Retinal pigment epithelial cell (primary cell): ENCODE data around the gene SERPINB10.

Source experiments
- DNase-seq: peaks from one replicate; pipeline ENCODE4 v3.0.0-alpha.2; 2010; ENCODE audit warnings: low read depth
- H3K4me3 ChIP-seq: 2 replicates; pipeline ENCODE4 v1.5.1; 2011; ENCODE audit warnings: mild to moderate bottlenecking, low read length, control low read depth, moderate library complexity
- TF ChIP-seq, protein P1 (sequence below): conservative IDR thresholded peaks from 2 replicates; pipeline ENCODE4 v1.5.1; 2011; ENCODE audit warnings: low read depth, low read length, control low read depth, inconsistent platforms

The SERPINB10 gene

DNA sequence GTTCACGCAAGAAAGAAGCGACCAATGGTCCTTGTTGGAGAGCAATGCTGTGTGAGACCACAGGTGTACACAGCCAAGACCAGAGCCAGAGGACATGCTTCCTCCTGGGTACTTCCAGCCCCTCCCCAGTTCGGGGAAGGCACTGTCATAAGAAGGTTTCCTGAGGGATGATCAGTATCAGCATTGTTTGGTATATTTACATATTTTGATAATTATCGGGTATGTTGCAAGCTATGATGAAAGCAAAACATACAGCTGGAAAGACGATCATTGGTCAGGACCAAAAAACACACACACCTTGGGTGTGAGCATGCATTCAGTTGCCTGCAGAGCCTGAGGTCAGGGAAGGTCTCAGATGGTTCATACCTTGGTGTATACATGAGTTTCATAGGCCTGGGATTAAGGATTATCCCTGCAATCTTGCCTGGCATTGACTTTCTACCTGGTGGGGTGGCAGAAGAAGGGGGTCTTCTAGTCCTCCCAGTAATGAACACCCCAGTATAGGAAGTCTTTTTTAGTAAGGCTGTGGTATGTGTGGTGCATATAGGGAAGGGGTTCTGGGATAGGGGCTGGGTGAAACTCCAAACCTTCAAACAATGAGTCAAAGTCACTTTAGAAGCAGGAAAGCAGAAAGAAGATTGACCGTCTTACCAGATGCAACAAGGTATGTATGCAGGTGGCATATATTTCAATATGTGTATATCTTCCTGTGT lies 17.4 kb upstream of the SERPINB10 start:
- H3K4me3 ChIP-seq = no peak overlapping the region
- TF ChIP-seq, protein P1, sequence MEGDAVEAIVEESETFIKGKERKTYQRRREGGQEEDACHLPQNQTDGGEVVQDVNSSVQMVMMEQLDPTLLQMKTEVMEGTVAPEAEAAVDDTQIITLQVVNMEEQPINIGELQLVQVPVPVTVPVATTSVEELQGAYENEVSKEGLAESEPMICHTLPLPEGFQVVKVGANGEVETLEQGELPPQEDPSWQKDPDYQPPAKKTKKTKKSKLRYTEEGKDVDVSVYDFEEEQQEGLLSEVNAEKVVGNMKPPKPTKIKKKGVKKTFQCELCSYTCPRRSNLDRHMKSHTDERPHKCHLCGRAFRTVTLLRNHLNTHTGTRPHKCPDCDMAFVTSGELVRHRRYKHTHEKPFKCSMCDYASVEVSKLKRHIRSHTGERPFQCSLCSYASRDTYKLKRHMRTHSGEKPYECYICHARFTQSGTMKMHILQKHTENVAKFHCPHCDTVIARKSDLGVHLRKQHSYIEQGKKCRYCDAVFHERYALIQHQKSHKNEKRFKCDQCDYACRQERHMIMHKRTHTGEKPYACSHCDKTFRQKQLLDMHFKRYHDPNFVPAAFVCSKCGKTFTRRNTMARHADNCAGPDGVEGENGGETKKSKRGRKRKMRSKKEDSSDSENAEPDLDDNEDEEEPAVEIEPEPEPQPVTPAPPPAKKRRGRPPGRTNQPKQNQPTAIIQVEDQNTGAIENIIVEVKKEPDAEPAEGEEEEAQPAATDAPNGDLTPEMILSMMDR = no peak
- DNase-seq = no peak

- DNase-seq = no peak
These were observed 16.8 kb upstream of the SERPINB10 start for GRCh38 chr18:63890950-63891304.

DNA sequence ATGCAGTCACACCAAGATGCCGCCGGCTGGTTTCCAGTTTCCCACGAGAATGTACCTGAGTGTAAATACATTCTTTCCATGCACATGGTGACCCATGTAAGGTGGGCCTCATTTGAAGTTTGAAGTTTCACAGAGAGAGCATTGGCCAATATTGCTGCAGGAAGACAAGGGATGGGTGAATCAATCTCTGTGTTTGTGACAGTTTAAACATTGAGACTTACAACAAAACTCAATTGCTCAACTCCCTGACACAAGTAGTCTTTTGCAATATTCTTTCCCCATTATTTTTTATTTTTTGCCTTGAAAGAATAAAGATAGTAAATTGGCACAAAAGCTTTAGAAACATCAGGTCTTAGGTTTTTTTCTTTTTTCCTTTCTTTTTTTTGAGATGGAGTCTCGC lies 15.2 kb upstream of the SERPINB10 start:
- DNase-seq = no peak
- TF ChIP-seq, protein P1 = no peak
- no peak overlapping the region for H3K4me3 ChIP-seq

More at GRCh38 chr18:63890950-63891304, 16.8 kb upstream of the SERPINB10 start:
- H3K4me3 ChIP-seq = no peak overlapping the region
- TF ChIP-seq, protein P1 = peak; percentile 18

GRCh38 chr18:63894106-63894772 lies 13.5 kb upstream of the SERPINB10 start:
- no peak for DNase-seq
- TF ChIP-seq, protein P1 = no peak
- H3K4me3 ChIP-seq = no peak overlapping the region

GRCh38 chr18:63895190-63895589 lies 12.6 kb upstream of the SERPINB10 start:
- H3K4me3 ChIP-seq = no peak overlapping the region
- DNase-seq = no peak
- TF ChIP-seq, protein P1 = no peak

DNA sequence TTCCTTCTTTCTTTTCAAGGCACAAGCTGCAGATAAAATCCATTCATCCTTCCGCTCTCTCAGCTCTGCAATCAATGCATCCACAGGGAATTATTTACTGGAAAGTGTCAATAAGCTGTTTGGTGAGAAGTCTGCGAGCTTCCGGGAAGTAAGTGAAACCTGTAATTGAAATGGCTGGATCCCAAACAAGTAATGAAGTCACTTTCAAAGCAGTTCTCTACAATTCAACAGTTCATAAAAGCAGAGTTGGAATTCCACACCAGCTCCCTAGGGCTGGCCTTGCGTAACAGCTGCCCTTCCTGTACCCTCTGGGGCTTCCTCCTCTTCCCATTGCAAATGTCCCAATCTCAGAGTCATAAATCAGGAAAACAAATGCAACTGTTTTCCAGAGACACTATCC lies 10.7 kb upstream of the SERPINB10 start:
- no peak overlapping the region for H3K4me3 ChIP-seq
- TF ChIP-seq, protein P1 = no peak
- no peak for DNase-seq

GRCh38 chr18:63899206-63899605 lies 8.6 kb upstream of the SERPINB10 start:
- no peak for DNase-seq
- TF ChIP-seq, protein P1 = no peak
- no peak overlapping the region for H3K4me3 ChIP-seq
